Kidney glomerular epithelial cell (primary cell): ENCODE measurements around the gene MEGF10.
A peak's percentile ranks its signal among the peaks of the same experiment; 100 is the strongest.

Source experiments
- DNase-seq: peaks from one replicate; lab custom pipeline; 2025; lab: John Stamatoyannopoulos, UW

The MEGF10 gene

DNA sequence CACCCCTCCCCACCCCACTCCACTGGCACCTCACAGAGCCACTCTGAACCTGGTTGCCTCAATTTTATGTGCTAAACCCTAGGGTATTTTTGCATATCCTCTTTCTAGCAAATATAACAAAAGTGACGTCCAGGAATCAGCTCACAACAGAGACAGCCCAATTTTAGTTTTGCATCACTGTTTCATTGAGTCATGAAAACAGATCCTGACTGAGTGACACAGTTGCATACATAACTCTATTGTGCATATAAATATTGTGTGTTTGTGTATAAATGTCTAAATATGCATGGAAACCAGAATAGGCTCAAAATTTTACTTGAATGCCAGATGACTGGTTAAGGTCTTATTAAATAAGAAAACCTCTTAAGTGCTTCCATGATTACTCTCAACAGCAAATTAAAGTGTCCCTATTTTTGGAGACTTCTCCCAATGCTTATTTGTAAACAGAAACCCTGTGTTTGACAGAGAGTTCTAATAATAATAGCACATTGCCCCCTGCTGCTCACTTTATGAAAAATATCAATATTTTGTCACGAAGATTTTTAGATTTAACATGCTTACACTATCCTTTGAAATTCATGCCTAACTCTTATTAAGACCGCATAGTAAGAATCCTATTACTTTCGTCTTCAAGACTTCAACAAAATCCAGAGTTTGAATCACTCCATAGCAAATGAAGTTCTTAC is 151.3 kb downstream of the MEGF10 start:
- peak; percentile 37 for DNase-seq

GRCh38 chr5:127444171-127444570 is 153.6 kb downstream of the MEGF10 start:
- DNase-seq = no peak

GRCh38 chr5:127445328-127445727 is 154.7 kb downstream of the MEGF10 start:
- no peak for DNase-seq

DNA sequence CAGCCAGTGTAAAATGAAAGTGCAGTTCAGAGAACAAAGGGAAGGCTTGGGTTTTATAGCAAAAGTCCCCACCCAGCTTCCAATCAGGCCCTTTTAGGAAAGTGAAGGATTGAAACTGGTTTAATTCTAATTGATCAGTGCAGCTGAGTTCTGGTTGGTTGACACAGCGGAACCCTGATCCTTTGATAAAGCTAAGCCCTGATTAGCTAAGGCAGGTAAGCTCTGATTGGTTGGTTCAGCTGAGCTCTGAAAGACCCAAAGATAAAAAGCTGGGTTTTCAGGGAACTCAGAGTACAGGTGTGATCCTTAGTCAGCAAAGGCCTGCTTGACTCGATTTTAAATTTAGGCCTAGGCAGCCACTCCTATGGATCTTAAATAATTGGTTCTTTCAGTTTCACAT is 156.0 kb downstream of the MEGF10 start:
- DNase-seq = no peak

GRCh38 chr5:127447827-127448226 is 157.2 kb downstream of the MEGF10 start:
- DNase-seq = no peak

DNA sequence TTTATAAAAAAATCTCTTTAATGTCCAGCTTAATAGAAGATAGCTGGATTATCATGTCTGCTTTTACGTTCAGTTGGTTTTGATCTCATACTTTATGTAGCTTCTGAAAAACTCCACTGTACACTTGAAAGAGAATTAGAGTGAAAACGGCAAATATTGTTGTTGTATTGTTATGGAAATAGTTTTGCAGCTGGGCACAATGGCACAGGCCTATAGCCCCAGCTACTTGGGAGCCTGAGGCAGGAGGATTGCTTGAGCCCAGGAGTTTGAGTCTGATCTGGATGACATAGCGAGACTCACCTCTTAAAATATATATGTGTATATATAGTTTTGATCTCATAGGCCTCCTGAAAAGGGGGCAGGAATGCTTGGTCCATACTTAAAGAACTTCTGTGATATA is 159.4 kb downstream of the MEGF10 start:
- no peak for DNase-seq

GRCh38 chr5:127451096-127451495 is 160.5 kb downstream of the MEGF10 start:
- no peak for DNase-seq

- DNase-seq = no peak
Observed at GRCh38 chr5:127452626-127453025, 162.0 kb downstream of the MEGF10 start.

GRCh38 chr5:127471211-127471610 is 180.6 kb downstream of the MEGF10 start:
- DNase-seq = no peak

GRCh38 chr5:127472700-127473099 is 182.1 kb downstream of the MEGF10 start:
- no peak for DNase-seq

- DNase-seq = no peak
Observed at GRCh38 chr5:127486471-127486870, 195.9 kb downstream of the MEGF10 start.

GRCh38 chr5:127492854-127493738 is 202.5 kb downstream of the MEGF10 start:
- peak; percentile 86 for DNase-seq

DNA sequence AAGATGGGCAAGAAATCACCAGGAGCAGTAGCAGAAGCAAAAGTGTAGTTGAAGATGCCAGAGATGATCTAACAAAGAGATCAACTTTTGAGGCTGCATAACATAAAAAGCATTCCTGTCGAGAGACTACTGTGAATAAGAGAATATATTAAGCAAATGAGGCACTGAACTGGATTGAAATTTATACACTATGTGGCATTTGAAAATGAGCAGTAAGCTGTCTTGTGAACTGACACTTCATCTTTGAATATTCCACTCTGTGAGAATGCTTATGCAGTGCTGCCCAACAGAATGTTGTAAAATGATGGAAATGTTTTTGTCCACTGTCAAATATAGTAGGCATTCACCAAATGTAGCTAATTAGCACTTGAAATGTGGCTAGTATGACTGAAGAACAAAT is 208.0 kb downstream of the MEGF10 start:
- no peak for DNase-seq

DNA sequence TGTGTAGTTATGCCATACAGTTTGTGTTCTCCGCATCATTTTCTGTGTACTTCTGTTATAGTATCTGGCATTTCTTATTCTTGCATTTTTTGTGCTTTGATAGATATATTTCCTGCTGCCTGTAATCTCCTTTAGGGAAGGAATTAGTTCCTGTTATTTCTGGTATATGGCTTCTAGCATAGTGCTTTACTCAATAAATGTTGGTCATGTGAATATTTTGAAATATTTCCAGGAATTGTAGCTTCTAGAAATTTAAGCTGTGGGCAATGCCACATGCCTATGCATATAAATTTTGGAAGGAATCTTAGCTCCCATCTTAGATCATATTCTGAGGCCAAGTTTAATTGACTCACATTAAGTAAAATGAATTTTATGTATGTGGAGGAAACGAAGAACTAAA is 215.3 kb downstream of the MEGF10 start:
- DNase-seq = no peak

DNA sequence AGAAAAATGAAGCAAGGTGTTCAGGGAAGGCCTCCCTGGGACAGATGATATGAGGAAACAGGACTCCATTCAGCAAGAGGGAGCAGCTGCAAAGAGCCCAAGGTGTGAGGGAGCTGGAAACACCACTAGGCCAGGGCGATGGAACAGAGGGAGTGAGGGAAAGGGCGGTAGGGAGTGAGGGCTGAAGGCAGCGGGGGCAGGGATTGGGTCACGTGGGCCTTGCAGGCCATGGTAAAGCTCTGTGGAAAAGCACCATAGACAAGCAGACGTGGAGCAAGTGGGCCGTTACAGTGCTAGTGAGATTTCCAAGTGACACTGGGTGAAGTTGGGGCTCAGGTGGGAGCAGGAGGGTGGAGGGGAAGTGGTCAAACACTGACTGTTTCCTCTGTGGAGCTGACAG is 216.0 kb downstream of the MEGF10 start:
- no peak for DNase-seq

- no peak for DNase-seq
Observed at GRCh38 chr5:127508644-127509373, 218.2 kb downstream of the MEGF10 start.
